Cardiac muscle cell (in vitro differentiated cells and primary cell): Measurements from ENCODE around the gene ANKRD13B. TPM values are rescaled to one million over a fixed set of nuclear protein-coding genes. Genes with fewer than 3 reads are reported as not detected.

Experiments used
- DNase-seq, 2 donors: peaks; one replicate each; pipeline versions ENCODE4 v3.0.0 to v3.0.0-alpha.2; 2010 to 2017; ENCODE audit warnings: low read depth in 1 of 2, low spot score in 1 of 2
- H3K27ac ChIP-seq: fragments of 200-600 bp; sonication (generic); 2 replicates; pipeline ENCODE4 v1.5.1; 2016
- H3K27me3 ChIP-seq: fragments of 200-600 bp; sonication (generic); 2 replicates; pipeline ENCODE4 v1.6.0; 2016; ENCODE audit warnings: control low read depth
- H3K36me3 ChIP-seq: fragments of 200-600 bp; sonication (generic); 2 replicates; pipeline ENCODE4 v1.5.1; 2016; ENCODE audit warnings: control low read depth
- H3K4me1 ChIP-seq: fragments of 200-600 bp; sonication (generic); 2 replicates; pipeline ENCODE4 v1.8.1; 2017; ENCODE audit warnings: low read depth, mild to moderate bottlenecking, mixed run types
- H3K4me3 ChIP-seq: fragments of 200-600 bp; sonication (generic); 2 replicates; pipeline ENCODE4 v1.5.1; 2016; ENCODE audit warnings: mild to moderate bottlenecking
- H3K9me3 ChIP-seq: fragments of 200-600 bp; sonication (generic); 2 replicates; pipeline ENCODE4 v1.5.1; 2017; ENCODE audit warnings: low read depth, mild to moderate bottlenecking, control low read depth
- CTCF ChIP-seq: IDR thresholded peaks from 2 replicates; pipeline ENCODE4 v1.5.1; 2012; ENCODE audit warnings: low read depth, mild to moderate bottlenecking, low read length
- polyA plus RNA-seq: library from polyadenylated mRNA; unstranded; fragments of >200 nt; fragmentation: Nextera tagmentation; extraction: Ambion mirVana; gene quantifications from 2 replicates; pipeline ENCODE4 v1.2.1, GENCODE V29; 2016
- total RNA-seq: library from RNA; depleted of rRNA; stranded (reverse); fragments of >200 nt; gene quantifications from 2 replicates; pipeline ENCODE4 v1.2.3, GENCODE V29; 2016

Gene ANKRD13B
- total and polyA plus RNA-seq, 2 experiments from 2014 or later = 7.4 to 12.7 TPM

GRCh38 chr17:29574732-29575510 lies 18.0 kb upstream of the ANKRD13B start:
- Histone ChIP-seq H3K4me3 (no peak overlapping the region), H3K4me1 (peaks cover 8% of the 10 kb centered on the region), H3K9me3 (no peaks in the 10 kb centered on the region), H3K27ac (no peak overlapping the region), H3K36me3 (peaks cover 10% of the 10 kb centered on the region), H3K27me3 (no peaks in the 10 kb centered on the region)
- no peak for DNase-seq
- TF ChIP-seq CTCF = no peak

GRCh38 chr17:29575511-29576213 lies 17.3 kb upstream of the ANKRD13B start:
- Histone ChIP-seq H3K27ac (no peak overlapping the region), H3K4me1 (peaks cover 8% of the 10 kb centered on the region), H3K4me3 (no peak overlapping the region), H3K9me3 (no peaks in the 10 kb centered on the region), H3K27me3 (no peaks in the 10 kb centered on the region), H3K36me3 (peaks cover 10% of the 10 kb centered on the region)
- TF ChIP-seq CTCF = no peak
- no peak for DNase-seq

- H3K27ac ChIP-seq = no peak overlapping the region
- H3K4me3 ChIP-seq = no peak overlapping the region
- H3K36me3 ChIP-seq = peaks cover 10% of the 10 kb centered on the region
- TF ChIP-seq CTCF = no peak
- no peak for DNase-seq
- H3K4me1 ChIP-seq = peaks cover 8% of the 10 kb centered on the region
- no peaks in the 10 kb centered on the region for H3K27me3 ChIP-seq
- H3K9me3 ChIP-seq = no peaks in the 10 kb centered on the region
Observed at GRCh38 chr17:29576214-29577000, 16.5 kb upstream of the ANKRD13B start.

GRCh38 chr17:29577001-29577370 lies 15.9 kb upstream of the ANKRD13B start:
- Histone ChIP-seq H3K9me3 (no peaks in the 10 kb centered on the region), H3K36me3 (peaks cover 10% of the 10 kb centered on the region), H3K27me3 (no peaks in the 10 kb centered on the region), H3K4me1 (peaks cover 8% of the 10 kb centered on the region), H3K4me3 (no peak overlapping the region), H3K27ac (no peak overlapping the region)
- DNase-seq = no peak
- TF ChIP-seq CTCF = no peak

- Histone ChIP-seq H3K36me3 (peaks cover 10% of the 10 kb centered on the region), H3K27me3 (no peaks in the 10 kb centered on the region), H3K4me3 (no peak overlapping the region), H3K4me1 (peaks cover 5% of the 10 kb centered on the region), H3K9me3 (no peaks in the 10 kb centered on the region), H3K27ac (no peak overlapping the region)
- peak in 1 of 2 donors; percentile 71 for DNase-seq
- no peak for TF ChIP-seq CTCF
Observed at GRCh38 chr17:29577385-29578211, 15.3 kb upstream of the ANKRD13B start.
